Measurements from ENCODE around the gene STAMBP.

- TF ChIP-seq POLR2AphosphoS5 (IDR thresholded peaks at IDR 0.05; ENCODE audit: borderline replicate concordance, low read depth, low read length) (no peak), EZH2 (IDR thresholded peaks at IDR 0.05) (no peak), FOXP2 (optimal IDR thresholded peaks at IDR 0.05; ENCODE audit: control extremely low read depth, extremely low read length, insufficient read depth) (no peak)
Measured at GRCh38 chr2:73821669-73822068, 7.1 kb upstream of the STAMBP start.
